Measurements from ENCODE around the gene CALU. TPM values are rescaled to one million over a fixed set of nuclear protein-coding genes. Genes with fewer than 3 reads are reported as not detected.
A peak's percentile ranks its signal among the peaks of the same experiment; 100 is the strongest.

CALU gene
- 147 and 184 TPM in 2 replicates for total RNA-seq (2022)
- Bru-seq, nascent RNA, result percentile 97 among the genes with signal in this experiment
- BruChase-seq, experiment 1, labeled RNA remaining after a 6-hour chase, result percentile 98 among the genes with signal in this experiment
- percentile 98 among the genes with signal in this experiment for BruChase-seq, experiment 2, labeled RNA remaining after a 2-hour chase
- long read RNA-seq, full-length matches to known transcripts, result 915 of 993 reads
- long read RNA-seq, partial matches to known transcripts, result 35 of 993 reads
- long read RNA-seq, other reads (novel, unspliced or antisense), result 43 of 993 reads

DNA sequence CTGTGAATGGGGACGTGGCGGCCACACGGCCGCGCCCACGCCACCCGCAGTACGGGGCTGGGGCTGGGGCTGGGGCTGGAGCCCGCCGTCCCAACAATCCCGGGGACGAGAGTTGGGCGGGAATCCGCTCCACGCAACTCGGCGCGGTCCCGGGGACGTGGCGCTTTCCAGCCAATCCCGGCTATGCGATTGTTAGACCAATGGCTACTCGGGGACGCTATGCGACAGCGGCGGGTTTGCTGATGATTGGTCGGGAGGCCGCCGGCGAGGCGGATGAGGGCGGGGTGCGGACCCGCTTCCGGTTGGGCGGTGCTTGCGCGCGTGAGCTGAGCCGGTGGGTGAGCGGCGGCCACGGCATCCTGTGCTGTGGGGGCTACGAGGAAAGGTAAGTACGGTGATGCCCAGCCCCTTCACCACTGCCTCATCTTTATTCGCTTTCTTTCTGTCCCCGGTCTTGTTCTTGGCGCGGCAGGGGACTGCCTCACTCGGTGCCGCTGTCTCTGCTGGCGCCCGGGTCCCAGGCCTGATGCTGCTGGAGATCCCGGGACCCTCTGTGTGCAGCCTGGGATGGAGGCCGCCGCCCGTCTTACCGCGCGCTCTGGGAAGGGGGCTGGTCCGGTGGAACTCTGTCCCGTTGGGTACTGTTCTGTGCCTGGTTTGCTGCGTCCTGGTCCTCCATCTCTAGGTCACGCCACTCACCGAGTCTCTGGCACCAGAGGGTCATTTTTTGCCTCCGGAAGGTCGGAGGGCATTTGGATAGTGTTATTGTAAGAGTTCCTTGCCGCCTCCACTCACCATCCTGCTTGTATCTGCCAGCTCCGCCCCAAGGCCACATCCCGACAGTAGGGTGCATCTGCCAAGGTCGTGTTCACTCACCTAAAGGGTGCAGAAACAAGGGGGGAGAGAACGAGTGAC lies at the start of gene CALU:
Gene CALU (plus strand): TSS at position 312 of the 915 bp plus-strand sequence. CDS start 9,225 bp downstream, outside the sequence.
- DNase-seq (ENCODE audit: unreplicated experiment), result peak; percentile 95
- CTCF ChIA-PET, result interaction anchor here (0.6 to 2.4 kb wide), 6 partner anchors 10 to 1232 kb away, joined by 3 to 12 read pairs (median 3); no protein-coding TSS in a partner anchor
- intact Hi-C loops (cut with micrococcal nuclease), result loop anchor here (10.0 kb wide), 1 partner anchor 125 kb away; the partner anchor contains the start of gene ATP6V1F
- no TSS peak for BruUV-seq (replicated peaks)
- peaks cover 38% of the 10 kb centered on the region for H3K4me1 Mint-ChIP-seq (ENCODE audit: insufficient read depth, unreplicated experiment)
- peak within 1 kb of the TSS; percentile 98 for H3K27ac Mint-ChIP-seq (ENCODE audit: low read depth, unreplicated experiment)
- TF ChIP-seq, protein P1, sequence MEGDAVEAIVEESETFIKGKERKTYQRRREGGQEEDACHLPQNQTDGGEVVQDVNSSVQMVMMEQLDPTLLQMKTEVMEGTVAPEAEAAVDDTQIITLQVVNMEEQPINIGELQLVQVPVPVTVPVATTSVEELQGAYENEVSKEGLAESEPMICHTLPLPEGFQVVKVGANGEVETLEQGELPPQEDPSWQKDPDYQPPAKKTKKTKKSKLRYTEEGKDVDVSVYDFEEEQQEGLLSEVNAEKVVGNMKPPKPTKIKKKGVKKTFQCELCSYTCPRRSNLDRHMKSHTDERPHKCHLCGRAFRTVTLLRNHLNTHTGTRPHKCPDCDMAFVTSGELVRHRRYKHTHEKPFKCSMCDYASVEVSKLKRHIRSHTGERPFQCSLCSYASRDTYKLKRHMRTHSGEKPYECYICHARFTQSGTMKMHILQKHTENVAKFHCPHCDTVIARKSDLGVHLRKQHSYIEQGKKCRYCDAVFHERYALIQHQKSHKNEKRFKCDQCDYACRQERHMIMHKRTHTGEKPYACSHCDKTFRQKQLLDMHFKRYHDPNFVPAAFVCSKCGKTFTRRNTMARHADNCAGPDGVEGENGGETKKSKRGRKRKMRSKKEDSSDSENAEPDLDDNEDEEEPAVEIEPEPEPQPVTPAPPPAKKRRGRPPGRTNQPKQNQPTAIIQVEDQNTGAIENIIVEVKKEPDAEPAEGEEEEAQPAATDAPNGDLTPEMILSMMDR (IDR thresholded peaks at IDR 0.05; ENCODE audit: unreplicated experiment), result no peak
- POLR2A ChIA-PET, result interaction anchor here (0.7 to 6.5 kb wide), 17 partner anchors 8 to 1617 kb away, joined by 3 to 48 read pairs (median 4); partner anchors contain the start of genes ATP6V1F, CCDC136 and TNPO3
- H3K27me3 Mint-ChIP-seq (ENCODE audit: insufficient read depth, unreplicated experiment), result no peaks in the 10 kb centered on the region
- H3K36me3 Mint-ChIP-seq (ENCODE audit: insufficient read depth, unreplicated experiment), result peaks cover 12% of the 10 kb centered on the region
- H3K9me3 Mint-ChIP-seq (ENCODE audit: unreplicated experiment), result no peaks in the 10 kb centered on the region
- H3K4me3 Mint-ChIP-seq (ENCODE audit: unreplicated experiment), result peak within 1 kb of the TSS; percentile 100

DNA sequence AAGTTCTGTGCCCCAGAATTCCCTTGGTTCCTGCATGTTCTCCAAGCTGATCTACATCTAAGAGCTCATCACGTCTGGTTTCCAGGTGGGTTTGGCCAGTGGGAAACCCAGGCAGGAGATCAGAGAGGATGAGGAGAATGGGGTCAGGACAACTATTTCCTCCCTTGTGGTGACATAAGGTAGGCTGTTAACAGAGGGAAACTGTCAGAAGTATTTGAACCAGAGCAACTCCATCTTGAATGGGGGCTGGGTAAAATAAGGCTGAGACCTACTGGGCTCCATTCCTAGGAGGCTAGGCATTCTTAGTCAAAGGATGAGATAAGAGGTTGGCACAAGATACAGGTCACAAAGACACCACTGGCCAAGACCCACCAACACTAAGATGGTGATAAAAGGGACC lies 47.9 kb upstream of the CALU start:
- POLR2A ChIA-PET, result interaction anchor here (0.7 kb wide), 1 partner anchor 41 kb away, joined by 4 read pairs; no protein-coding TSS in a partner anchor
- DNase-seq (ENCODE audit: unreplicated experiment), result no peak
- no peaks in the 10 kb centered on the region for H3K4me1 Mint-ChIP-seq (ENCODE audit: insufficient read depth, unreplicated experiment)
- no peaks in the 10 kb centered on the region for H3K9me3 Mint-ChIP-seq (ENCODE audit: unreplicated experiment)
- CTCF ChIA-PET, result interaction anchor here (0.7 kb wide), 1 partner anchor 316 kb away, joined by 3 read pairs; no protein-coding TSS in a partner anchor
- no peaks in the 10 kb centered on the region for H3K27me3 Mint-ChIP-seq (ENCODE audit: insufficient read depth, unreplicated experiment)
- intact Hi-C loops (cut with micrococcal nuclease), result no loop called here
- BruUV-seq (replicated peaks), result no TSS peak
- no peak overlapping the region for H3K27ac Mint-ChIP-seq (ENCODE audit: low read depth, unreplicated experiment)
- TF ChIP-seq, protein P1 (IDR thresholded peaks at IDR 0.05; ENCODE audit: unreplicated experiment), result no peak
- H3K4me3 Mint-ChIP-seq (ENCODE audit: unreplicated experiment), result no peak overlapping the region
- no peaks in the 10 kb centered on the region for H3K36me3 Mint-ChIP-seq (ENCODE audit: insufficient read depth, unreplicated experiment)

DNA sequence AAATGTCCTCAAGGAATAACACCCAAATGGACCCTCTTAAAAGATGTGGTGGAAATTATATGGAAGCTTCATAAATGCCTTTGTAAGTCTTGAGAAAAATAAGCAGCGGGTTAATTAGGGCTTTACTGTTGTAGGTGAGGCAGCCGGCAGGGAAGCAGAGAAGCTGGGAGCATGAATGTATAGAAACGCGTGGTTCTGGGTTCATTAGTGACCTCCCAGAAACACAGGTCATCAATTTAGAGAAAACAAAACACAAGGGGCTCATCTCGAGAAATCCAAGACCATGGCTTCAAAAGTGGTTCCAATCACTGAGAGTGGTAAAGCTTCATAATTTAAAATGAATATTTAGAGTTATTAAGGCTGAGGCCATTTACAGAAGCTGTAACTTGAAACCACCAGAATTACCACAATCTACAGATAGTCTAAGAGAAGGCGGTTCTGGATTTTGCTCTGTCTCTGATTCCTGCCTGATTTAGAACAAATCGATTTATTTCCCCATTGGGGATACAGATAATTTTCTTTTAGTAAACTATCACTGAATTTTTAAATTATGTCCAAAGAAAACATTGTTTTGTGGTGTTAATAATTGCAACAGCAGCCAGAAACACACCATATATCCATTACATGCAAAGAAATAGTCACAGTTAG lies 46.4 kb upstream of the CALU start:
- ChIA-PET CTCF (no interaction called here), POLR2A (no interaction called here)
- no peak overlapping the region for H3K4me3 Mint-ChIP-seq (ENCODE audit: unreplicated experiment)
- TF ChIP-seq, protein P1 (IDR thresholded peaks at IDR 0.05; ENCODE audit: unreplicated experiment), result no peak
- H3K36me3 Mint-ChIP-seq (ENCODE audit: insufficient read depth, unreplicated experiment), result no peaks in the 10 kb centered on the region
- H3K27ac Mint-ChIP-seq (ENCODE audit: low read depth, unreplicated experiment), result no peak overlapping the region
- no peaks in the 10 kb centered on the region for H3K4me1 Mint-ChIP-seq (ENCODE audit: insufficient read depth, unreplicated experiment)
- BruUV-seq (replicated peaks), result TSS peak; percentile 27
- peaks cover 6% of the 10 kb centered on the region for H3K27me3 Mint-ChIP-seq (ENCODE audit: insufficient read depth, unreplicated experiment)
- no peak for DNase-seq (ENCODE audit: unreplicated experiment)
- no peaks in the 10 kb centered on the region for H3K9me3 Mint-ChIP-seq (ENCODE audit: unreplicated experiment)
- intact Hi-C loops (cut with micrococcal nuclease), result no loop called here

All from MCF 10A (cell line).